Left renal cortex interstitium (tissue), 4 donors: Measurements from ENCODE around the gene CAMK2B. TPM values are rescaled to one million over a fixed set of nuclear protein-coding genes. Genes with fewer than 3 reads are reported as not detected.

Experiments
- DNase-seq, 4 donors: peaks; one replicate each; pipeline ENCODE4 v3.0.0-alpha.2; 2013; ENCODE audit warnings: low read depth in 4 of 4, low spot score in 2 of 4, missing footprints in 1 of 4
- polyA plus RNA-seq, 4 donors: library from polyadenylated mRNA; unstranded; fragments of 120-200 nt; gene quantifications; one replicate each; pipeline ENCODE4 v1.2.1, GENCODE V29; 2013; ENCODE audit not compliant: insufficient read length in 4 of 4

The CAMK2B gene
- 1 to 10 TPM; 1.7 to 4.3 (median 3.1) TPM for polyA plus RNA-seq

GRCh38 chr7:44325201-44325671, at the start of gene CAMK2B:
TSS of gene CAMK2B (minus strand) at chr7:44325594. CDS start at chr7:44325421, 173 bp downstream.
- DNase-seq: no peak

GRCh38 chr7:44374007-44374763, 48.8 kb upstream of the CAMK2B start:
- DNase-seq: no peak

GRCh38 chr7:44373418-44373740, 48.0 kb upstream of the CAMK2B start:
- DNase-seq: no peak

GRCh38 chr7:44372560-44373417, 47.4 kb upstream of the CAMK2B start:
- DNase-seq: no peak

- no peak for DNase-seq
Measured at GRCh38 chr7:44368885-44369284, 43.5 kb upstream of the CAMK2B start.

- DNase-seq: no peak
Measured at GRCh38 chr7:44368455-44368854, 43.1 kb upstream of the CAMK2B start.

GRCh38 chr7:44367475-44368043, 42.2 kb upstream of the CAMK2B start:
- no peak for DNase-seq

GRCh38 chr7:44366986-44367385, 41.6 kb upstream of the CAMK2B start:
- no peak for DNase-seq

GRCh38 chr7:44353668-44354067, 28.3 kb upstream of the CAMK2B start:
- DNase-seq: no peak

GRCh38 chr7:44348851-44349781, 23.7 kb upstream of the CAMK2B start:
- no peak for DNase-seq

GRCh38 chr7:44348300-44348699, 22.9 kb upstream of the CAMK2B start:
- DNase-seq: no peak

GRCh38 chr7:44347546-44348114, 22.2 kb upstream of the CAMK2B start:
- DNase-seq: no peak

- no peak for DNase-seq
Measured at GRCh38 chr7:44346063-44346462, 20.7 kb upstream of the CAMK2B start.

- no peak for DNase-seq
Measured at GRCh38 chr7:44341401-44341800, 16.0 kb upstream of the CAMK2B start.

GRCh38 chr7:44338600-44338999, 13.2 kb upstream of the CAMK2B start:
- no peak for DNase-seq

GRCh38 chr7:44336491-44336890, 11.1 kb upstream of the CAMK2B start:
- no peak for DNase-seq

GRCh38 chr7:44335184-44335583, 9.8 kb upstream of the CAMK2B start:
- no peak for DNase-seq

- no peak for DNase-seq
Measured at GRCh38 chr7:44334734-44335097, 9.3 kb upstream of the CAMK2B start.

GRCh38 chr7:44333911-44334733, 8.7 kb upstream of the CAMK2B start:
- no peak for DNase-seq
